Transverse colon (tissue), 4 donors: Measurements from ENCODE around the gene PARP4.

Experiments
- EP300 ChIP-seq: sonication (generic); formaldehyde crosslinking; IDR thresholded peaks from one replicate; pipeline ENCODE4 v1.6.1; 2017; ENCODE audit warnings: antibody characterized with exemption, low read depth
- POLR2AphosphoS5 ChIP-seq, 3 donors: sonication (generic); formaldehyde crosslinking; IDR thresholded peaks; one replicate each; pipeline ENCODE4 v1.6.1; 2016; ENCODE audit warnings: antibody characterized with exemption in 3 of 3
- TF ChIP-seq, protein P1 (sequence below), 5 experiments: fragments of 200-600 bp in 3 of 5; fragments of 450-650 bp in 2 of 5; sonication (generic) in 3 of 5; IDR thresholded peaks; 1 replicate in 2 of 5; 2 replicates in 3 of 5; pipeline ENCODE4 v1.5.1; 2016 to 2017; ENCODE audit warnings: antibody characterized with exemption in 5 of 5, inconsistent platforms in 3 of 5, mild to moderate bottlenecking in 2 of 5, moderate library complexity in 1 of 5

DNA sequence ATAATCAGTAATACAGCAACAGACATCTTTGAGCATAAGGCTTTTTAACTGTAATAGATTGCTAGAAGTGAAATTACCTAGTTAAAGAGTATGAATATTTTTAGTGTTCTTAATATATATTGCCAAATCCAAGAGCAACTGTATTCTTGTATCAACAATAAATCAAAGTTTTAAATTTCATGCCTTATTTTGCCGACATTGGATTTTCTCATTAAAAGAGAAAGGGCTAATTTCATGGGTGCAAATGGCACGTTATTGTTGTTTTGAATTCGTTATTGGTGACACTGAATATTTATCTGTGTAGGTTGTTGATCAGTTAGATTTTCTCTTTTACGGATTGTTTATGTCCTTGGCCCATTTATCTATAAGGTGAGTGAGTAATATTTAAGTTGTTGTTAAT, 106.1 kb downstream of the PARP4 start:
- TF ChIP-seq POLR2AphosphoS5 (IDR thresholded peaks at IDR 0.05) (no peak), EP300 (no peak)
- TF ChIP-seq, protein P1, sequence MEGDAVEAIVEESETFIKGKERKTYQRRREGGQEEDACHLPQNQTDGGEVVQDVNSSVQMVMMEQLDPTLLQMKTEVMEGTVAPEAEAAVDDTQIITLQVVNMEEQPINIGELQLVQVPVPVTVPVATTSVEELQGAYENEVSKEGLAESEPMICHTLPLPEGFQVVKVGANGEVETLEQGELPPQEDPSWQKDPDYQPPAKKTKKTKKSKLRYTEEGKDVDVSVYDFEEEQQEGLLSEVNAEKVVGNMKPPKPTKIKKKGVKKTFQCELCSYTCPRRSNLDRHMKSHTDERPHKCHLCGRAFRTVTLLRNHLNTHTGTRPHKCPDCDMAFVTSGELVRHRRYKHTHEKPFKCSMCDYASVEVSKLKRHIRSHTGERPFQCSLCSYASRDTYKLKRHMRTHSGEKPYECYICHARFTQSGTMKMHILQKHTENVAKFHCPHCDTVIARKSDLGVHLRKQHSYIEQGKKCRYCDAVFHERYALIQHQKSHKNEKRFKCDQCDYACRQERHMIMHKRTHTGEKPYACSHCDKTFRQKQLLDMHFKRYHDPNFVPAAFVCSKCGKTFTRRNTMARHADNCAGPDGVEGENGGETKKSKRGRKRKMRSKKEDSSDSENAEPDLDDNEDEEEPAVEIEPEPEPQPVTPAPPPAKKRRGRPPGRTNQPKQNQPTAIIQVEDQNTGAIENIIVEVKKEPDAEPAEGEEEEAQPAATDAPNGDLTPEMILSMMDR (IDR thresholded peaks at IDR 0.05) = no peak
